Activated CD4-positive, alpha-beta T cell treated with anti-CD3 and anti-CD28 coated beads, Interleukin-2, amount 10 ng/mL, durations not matched to agents 24 days and 14 days (primary cell): ENCODE results near the gene MRTFA. TPM values are rescaled to one million over a fixed set of nuclear protein-coding genes. Genes with fewer than 3 reads are reported as not detected.
A peak's percentile ranks its signal among the peaks of the same experiment; 100 is the strongest.

ENCODE experiments used
- DNase-seq: peaks from one replicate; pipeline ENCODE4 v3.0.0; 2022
- H3K27ac Mint-ChIP-seq: one replicate; pipeline ENCODE4 v1.8.0; 2022; ENCODE audit warnings: mild to moderate bottlenecking, mixed read lengths
- H3K27me3 Mint-ChIP-seq: one replicate; pipeline ENCODE4 v1.8.0; 2022; ENCODE audit warnings: mixed read lengths
- H3K36me3 Mint-ChIP-seq: one replicate; pipeline ENCODE4 v1.8.0; 2022; ENCODE audit warnings: low read depth, mild to moderate bottlenecking, mixed read lengths
- H3K4me1 Mint-ChIP-seq: one replicate; pipeline ENCODE4 v1.8.0; 2021; ENCODE audit warnings: mixed read lengths
- H3K4me3 Mint-ChIP-seq: one replicate; pipeline ENCODE4 v1.8.0; 2022; ENCODE audit warnings: mild to moderate bottlenecking, moderate library complexity, mixed read lengths
- H3K9me3 Mint-ChIP-seq: one replicate; pipeline ENCODE4 v1.8.0; 2021; ENCODE audit warnings: mixed read lengths
- intact Hi-C: fragments of 100-400 bp; cut with micrococcal nuclease; formaldehyde crosslinking; loops from one replicate; pipeline ENCODE4 v1.15.1; 2023
- total RNA-seq: library from RNA; stranded (reverse); gene quantifications from 2 replicates; pipeline ENCODE4 v1.2.3, GENCODE V29; 2022

MRTFA gene
- total RNA-seq, 1 donor from 2014 or later: 51.7 TPM

- H3K27ac Mint-ChIP-seq: no peak overlapping the region
- H3K27me3 Mint-ChIP-seq: no peaks in the 10 kb centered on the region
- H3K4me1 Mint-ChIP-seq: peaks cover 10% of the 10 kb centered on the region
- no peak overlapping the region for H3K4me3 Mint-ChIP-seq
- intact Hi-C loops: no loop called here
- no peaks in the 10 kb centered on the region for H3K9me3 Mint-ChIP-seq
- no peak for DNase-seq
- peaks cover 41% of the 10 kb centered on the region for H3K36me3 Mint-ChIP-seq
These were observed 225.6 kb downstream of the MRTFA start for GRCh38 chr22:40410731-40411505.

- no peak overlapping the region for H3K27ac Mint-ChIP-seq
- intact Hi-C loops: no loop called here
- H3K4me1 Mint-ChIP-seq: peaks cover 4% of the 10 kb centered on the region
- no peaks in the 10 kb centered on the region for H3K27me3 Mint-ChIP-seq
- DNase-seq: no peak
- H3K4me3 Mint-ChIP-seq: no peak overlapping the region
- no peaks in the 10 kb centered on the region for H3K9me3 Mint-ChIP-seq
- peaks cover 37% of the 10 kb centered on the region for H3K36me3 Mint-ChIP-seq
These were observed 226.2 kb downstream of the MRTFA start for GRCh38 chr22:40410272-40410671.

- intact Hi-C loops: no loop called here
- Mint-ChIP-seq H3K36me3 (peaks cover 31% of the 10 kb centered on the region), H3K4me3 (no peak overlapping the region), H3K27me3 (no peaks in the 10 kb centered on the region), H3K9me3 (no peaks in the 10 kb centered on the region), H3K4me1 (peaks cover 1% of the 10 kb centered on the region), H3K27ac (no peak overlapping the region)
- DNase-seq: no peak
These were observed 226.9 kb downstream of the MRTFA start for GRCh38 chr22:40409613-40410113.

- peaks cover 1% of the 10 kb centered on the region for H3K4me1 Mint-ChIP-seq
- DNase-seq: no peak
- intact Hi-C loops: no loop called here
- H3K27ac Mint-ChIP-seq: no peak overlapping the region
- peaks cover 30% of the 10 kb centered on the region for H3K36me3 Mint-ChIP-seq
- no peaks in the 10 kb centered on the region for H3K9me3 Mint-ChIP-seq
- no peak overlapping the region for H3K4me3 Mint-ChIP-seq
- H3K27me3 Mint-ChIP-seq: no peaks in the 10 kb centered on the region
These were observed 227.6 kb downstream of the MRTFA start for GRCh38 chr22:40408718-40409612.

- no peak overlapping the region for H3K4me3 Mint-ChIP-seq
- intact Hi-C loops: no loop called here
- peaks cover 9% of the 10 kb centered on the region for H3K4me1 Mint-ChIP-seq
- H3K27ac Mint-ChIP-seq: no peak overlapping the region
- H3K27me3 Mint-ChIP-seq: no peaks in the 10 kb centered on the region
- no peaks in the 10 kb centered on the region for H3K9me3 Mint-ChIP-seq
- H3K36me3 Mint-ChIP-seq: peaks cover 38% of the 10 kb centered on the region
- no peak for DNase-seq
These were observed 228.4 kb downstream of the MRTFA start for GRCh38 chr22:40407831-40408717.

GRCh38 chr22:40407021-40407761 is 229.3 kb downstream of the MRTFA start:
- Mint-ChIP-seq H3K9me3 (no peaks in the 10 kb centered on the region), H3K4me3 (no peak overlapping the region), H3K4me1 (peaks cover 13% of the 10 kb centered on the region), H3K27me3 (no peaks in the 10 kb centered on the region), H3K36me3 (peaks cover 40% of the 10 kb centered on the region), H3K27ac (no peak overlapping the region)
- intact Hi-C loops: no loop called here
- DNase-seq: no peak

- no peak for DNase-seq
- no peaks in the 10 kb centered on the region for H3K27me3 Mint-ChIP-seq
- no peaks in the 10 kb centered on the region for H3K9me3 Mint-ChIP-seq
- peaks cover 21% of the 10 kb centered on the region for H3K4me1 Mint-ChIP-seq
- H3K36me3 Mint-ChIP-seq: peaks cover 42% of the 10 kb centered on the region
- intact Hi-C loops: no loop called here
- no peak overlapping the region for H3K27ac Mint-ChIP-seq
- no peak overlapping the region for H3K4me3 Mint-ChIP-seq
These were observed 230.2 kb downstream of the MRTFA start for GRCh38 chr22:40406063-40406890.

GRCh38 chr22:40405178-40406062 is 231.1 kb downstream of the MRTFA start:
- Mint-ChIP-seq H3K4me1 (peaks cover 27% of the 10 kb centered on the region), H3K36me3 (peaks cover 47% of the 10 kb centered on the region), H3K9me3 (no peaks in the 10 kb centered on the region), H3K27ac (no peak overlapping the region), H3K27me3 (no peaks in the 10 kb centered on the region), H3K4me3 (no peak overlapping the region)
- intact Hi-C loops: no loop called here
- no peak for DNase-seq

- H3K36me3 Mint-ChIP-seq: peaks cover 45% of the 10 kb centered on the region
- H3K27me3 Mint-ChIP-seq: no peaks in the 10 kb centered on the region
- no peak for DNase-seq
- no peak overlapping the region for H3K27ac Mint-ChIP-seq
- peaks cover 34% of the 10 kb centered on the region for H3K4me1 Mint-ChIP-seq
- H3K4me3 Mint-ChIP-seq: no peak overlapping the region
- intact Hi-C loops: no loop called here
- H3K9me3 Mint-ChIP-seq: no peaks in the 10 kb centered on the region
These were observed 232.0 kb downstream of the MRTFA start for GRCh38 chr22:40404251-40405177.

GRCh38 chr22:40403651-40404050 is 232.9 kb downstream of the MRTFA start:
- Mint-ChIP-seq H3K9me3 (no peaks in the 10 kb centered on the region), H3K27ac (no peak overlapping the region), H3K4me3 (no peak overlapping the region), H3K4me1 (peaks cover 36% of the 10 kb centered on the region), H3K27me3 (no peaks in the 10 kb centered on the region), H3K36me3 (peaks cover 42% of the 10 kb centered on the region)
- intact Hi-C loops: no loop called here
- DNase-seq: no peak

GRCh38 chr22:40403141-40403540 is 233.4 kb downstream of the MRTFA start:
- Mint-ChIP-seq H3K27ac (peak overlapping the region; percentile 7), H3K4me1 (peaks cover 36% of the 10 kb centered on the region), H3K4me3 (no peak overlapping the region), H3K36me3 (peaks cover 42% of the 10 kb centered on the region), H3K9me3 (no peaks in the 10 kb centered on the region), H3K27me3 (no peaks in the 10 kb centered on the region)
- DNase-seq: no peak
- intact Hi-C loops: no loop called here
